ENCODE results near the gene BHLHE41. TPM values are rescaled to one million over a fixed set of nuclear protein-coding genes. Genes with fewer than 3 reads are reported as not detected.

Gene BHLHE41
- total RNA-seq, 1 experiment from 2014 or later, result 5.8 TPM

GRCh38 chr12:26120561-26121274, 4.1 kb downstream of the BHLHE41 start:
- DNase-seq (ENCODE audit: low read depth), result no peak
- in situ Hi-C loops (cut with HindIII; ENCODE audit: low pct_unique_long_range_greater_than_20kb, low sequenced_read_pairs), result no loop called here

DNA sequence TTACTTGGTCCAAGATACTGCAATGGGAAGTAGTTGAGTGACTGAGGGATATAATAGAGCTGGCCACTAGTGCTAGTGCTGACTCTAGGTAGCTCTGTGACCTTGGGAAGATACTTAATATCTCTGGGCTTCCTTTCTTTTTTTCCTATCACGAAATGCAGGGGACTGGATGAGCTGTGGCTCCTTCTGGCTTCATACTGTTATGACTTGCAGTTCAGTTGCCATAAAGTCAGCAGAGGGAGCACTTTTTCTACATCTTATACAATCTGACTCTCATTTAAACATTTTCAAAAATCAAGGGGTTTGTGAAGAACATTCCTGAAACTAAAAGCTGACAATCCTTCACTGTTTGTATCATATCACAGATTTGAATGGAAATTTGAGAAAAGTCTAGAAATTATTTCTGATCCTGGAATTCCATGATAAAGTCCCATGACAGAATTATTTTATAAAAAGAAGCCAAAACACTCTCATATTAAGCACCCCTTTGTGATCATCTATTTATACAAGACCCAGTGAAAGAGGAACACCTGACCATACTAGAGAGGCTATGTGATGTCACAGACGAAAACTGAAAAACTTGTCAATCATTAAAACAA, 5.3 kb downstream of the BHLHE41 start:
- DNase-seq (ENCODE audit: low read depth), result peak; percentile 65
- in situ Hi-C loops (cut with HindIII; ENCODE audit: low pct_unique_long_range_greater_than_20kb, low sequenced_read_pairs), result no loop called here

DNA sequence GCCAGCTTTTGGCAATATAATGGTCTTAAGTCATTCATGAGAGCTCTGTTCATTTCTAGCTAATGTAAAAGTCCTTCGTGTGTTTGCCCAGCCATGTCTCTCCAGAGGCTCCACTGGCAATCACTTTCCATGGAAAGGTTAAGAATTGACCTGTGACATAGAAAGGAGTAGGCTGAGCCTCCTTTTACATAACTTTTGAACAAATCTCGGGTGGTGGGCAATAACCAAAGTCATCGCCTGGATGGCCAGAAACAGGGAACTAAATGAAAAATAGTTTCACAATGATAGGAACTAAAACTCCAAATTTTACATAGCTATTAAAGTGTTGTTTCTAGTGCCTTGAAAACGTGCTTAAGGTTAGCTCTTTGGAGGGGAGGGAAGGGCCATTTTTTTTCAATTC, 6.5 kb downstream of the BHLHE41 start:
- in situ Hi-C loops (cut with HindIII; ENCODE audit: low pct_unique_long_range_greater_than_20kb, low sequenced_read_pairs), result no loop called here
- no peak for DNase-seq (ENCODE audit: low read depth)

- in situ Hi-C loops (cut with HindIII; ENCODE audit: low pct_unique_long_range_greater_than_20kb, low sequenced_read_pairs), result no loop called here
These were observed 7.8 kb downstream of the BHLHE41 start for GRCh38 chr12:26116829-26117715.

DNA sequence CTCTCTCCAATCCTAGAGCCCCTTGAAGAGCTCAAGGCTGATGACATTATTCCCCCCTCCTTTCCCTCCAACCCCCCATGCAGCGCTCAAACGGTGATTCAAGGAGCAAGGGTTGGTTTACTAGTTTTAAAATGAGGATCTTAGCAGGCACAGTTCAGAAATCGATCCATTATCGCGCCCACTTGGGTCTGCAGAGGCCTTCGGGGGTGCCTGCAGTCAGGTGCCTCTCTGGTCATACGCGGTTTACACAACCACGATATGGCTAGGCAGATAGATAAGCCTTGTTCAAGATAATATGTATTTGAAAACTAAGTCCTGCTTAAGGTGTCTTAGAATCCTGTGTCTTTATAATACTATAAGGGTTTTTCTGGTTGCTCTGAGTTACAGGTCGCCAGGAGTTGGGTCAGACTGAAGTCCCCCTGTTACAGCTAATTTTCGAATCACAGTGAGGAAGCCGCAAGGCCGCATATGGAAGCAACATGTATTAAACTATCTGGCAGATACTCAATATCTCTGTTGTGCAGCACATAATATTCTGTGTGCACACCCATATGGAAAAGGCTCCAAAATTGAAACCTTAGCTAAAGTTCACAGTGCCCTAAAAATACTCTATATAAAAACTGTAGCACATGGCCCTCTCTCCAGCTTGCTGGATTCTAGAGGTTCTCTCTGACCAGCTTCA, 10.0 kb downstream of the BHLHE41 start:
- in situ Hi-C loops (cut with HindIII; ENCODE audit: low pct_unique_long_range_greater_than_20kb, low sequenced_read_pairs), result no loop called here

More at GRCh38 chr12:26116829-26117715, 7.8 kb downstream of the BHLHE41 start:
- DNase-seq (ENCODE audit: low read depth), result peak; percentile 30

DNA sequence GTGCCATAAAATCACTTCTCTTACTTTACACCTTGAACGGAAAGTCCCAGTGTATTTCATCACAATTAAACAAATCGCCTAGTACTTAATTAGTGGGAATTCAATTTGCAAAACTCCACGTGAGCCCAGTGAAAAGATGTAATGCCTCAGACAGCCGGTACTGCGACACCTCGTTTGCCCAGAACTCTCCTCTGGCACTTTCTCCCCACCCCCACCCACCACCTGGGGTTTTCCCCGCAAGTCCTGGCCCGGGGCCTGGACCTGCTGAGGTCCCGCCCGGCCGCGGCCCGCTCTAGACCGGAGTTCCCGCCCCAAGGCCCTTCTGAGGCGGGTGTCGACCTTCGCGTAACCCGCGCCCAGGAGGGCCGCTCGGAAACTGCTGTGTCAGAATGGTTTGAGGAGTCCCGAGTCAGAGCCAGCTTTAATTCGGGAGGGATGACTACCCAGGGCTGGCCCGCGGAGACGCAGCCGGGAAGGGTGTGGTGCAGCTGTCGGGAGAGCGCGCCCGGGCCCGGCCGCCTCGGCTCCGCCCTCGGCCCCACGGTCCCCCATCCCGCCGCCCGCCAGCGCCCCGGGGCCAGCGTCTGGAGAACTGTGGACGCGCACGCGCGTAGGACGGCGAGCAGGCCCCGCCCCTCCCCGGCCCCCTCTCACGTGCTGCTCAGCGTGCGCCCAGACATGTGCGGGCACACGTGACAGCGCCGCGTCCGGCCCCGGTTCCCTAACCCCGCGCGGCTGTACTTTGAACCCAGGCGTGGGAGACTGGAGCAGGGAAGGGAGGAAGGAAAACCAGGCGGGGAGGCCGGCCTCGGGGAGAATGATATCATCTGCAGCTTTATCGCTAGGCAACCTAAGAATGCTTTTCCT, 10.8 kb downstream of the BHLHE41 start:
- in situ Hi-C loops (cut with HindIII; ENCODE audit: low pct_unique_long_range_greater_than_20kb, low sequenced_read_pairs), result no loop called here
- DNase-seq (ENCODE audit: low read depth), result peak; percentile 99

More for the DNA sequence above, 10.0 kb downstream of the BHLHE41 start:
- no peak for DNase-seq (ENCODE audit: low read depth)

DNA sequence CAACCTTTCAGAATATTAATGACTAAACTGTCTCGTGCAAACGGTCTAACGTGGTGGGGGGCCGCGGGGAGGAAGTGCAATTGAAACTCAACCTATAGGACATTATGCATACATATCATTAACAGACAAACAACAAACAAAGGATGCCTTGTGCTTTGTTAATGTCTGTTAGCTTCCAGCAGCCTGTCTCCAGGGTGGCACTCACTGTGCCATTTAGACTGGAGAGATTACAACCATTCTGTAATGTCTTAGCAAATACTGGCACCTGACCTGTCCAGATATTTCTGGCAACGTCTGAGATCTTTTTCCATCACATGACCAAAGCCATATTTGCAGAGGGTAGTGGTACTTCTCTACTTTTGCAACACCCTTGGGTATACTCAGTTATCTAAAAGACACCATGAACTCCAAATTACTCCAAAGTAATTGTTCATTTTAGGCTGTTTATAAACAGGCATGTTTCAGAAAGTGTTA, 11.6 kb downstream of the BHLHE41 start:
- in situ Hi-C loops (cut with HindIII; ENCODE audit: low pct_unique_long_range_greater_than_20kb, low sequenced_read_pairs), result no loop called here
- no peak for DNase-seq (ENCODE audit: low read depth)

GRCh38 chr12:26112703-26113147, 12.1 kb downstream of the BHLHE41 start:
- DNase-seq (ENCODE audit: low read depth), result peak; percentile 53
- in situ Hi-C loops (cut with HindIII; ENCODE audit: low pct_unique_long_range_greater_than_20kb, low sequenced_read_pairs), result no loop called here

DNA sequence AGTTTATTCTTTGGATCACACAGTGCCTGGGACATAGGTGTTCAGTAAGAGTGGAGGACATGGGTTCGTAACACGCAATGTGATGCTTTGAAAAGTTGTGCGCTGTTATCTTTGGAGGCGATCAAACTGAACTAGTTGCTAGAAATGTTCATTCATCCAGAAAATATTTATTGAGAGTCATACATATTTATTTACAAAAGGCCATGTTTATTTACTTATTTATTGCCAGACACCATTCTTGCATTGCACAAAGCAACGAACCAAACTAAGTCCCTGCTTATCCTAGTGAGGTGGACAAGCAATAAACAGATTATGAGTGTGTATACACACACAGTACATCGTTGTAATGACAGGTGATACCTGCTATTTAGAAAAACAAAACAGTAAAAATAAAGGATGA, 12.6 kb downstream of the BHLHE41 start:
- DNase-seq (ENCODE audit: low read depth), result no peak
- in situ Hi-C loops (cut with HindIII; ENCODE audit: low pct_unique_long_range_greater_than_20kb, low sequenced_read_pairs), result no loop called here

- in situ Hi-C loops (cut with HindIII; ENCODE audit: low pct_unique_long_range_greater_than_20kb, low sequenced_read_pairs), result no loop called here
- no peak for DNase-seq (ENCODE audit: low read depth)
These were observed 15.4 kb downstream of the BHLHE41 start for GRCh38 chr12:26109343-26109881.

DNA sequence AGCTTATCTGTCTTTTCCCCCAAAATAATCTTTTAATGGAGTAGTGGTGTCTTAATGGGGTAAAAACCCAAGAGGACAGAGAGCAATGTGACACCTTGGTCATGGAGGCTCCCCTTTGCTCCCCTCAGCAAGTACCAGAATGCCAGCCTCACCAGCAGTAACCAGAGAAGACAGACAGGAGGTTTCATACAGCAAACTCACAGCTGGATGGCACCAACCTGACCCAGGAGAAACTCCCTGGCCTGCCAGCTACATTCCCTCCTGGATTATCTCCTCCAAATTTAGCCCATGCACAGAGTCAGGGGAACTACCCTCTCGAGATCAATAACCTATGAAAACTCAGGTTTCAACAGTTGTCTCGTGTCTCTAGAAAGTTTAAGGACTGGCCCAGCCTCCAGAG, 15.9 kb downstream of the BHLHE41 start:
- in situ Hi-C loops (cut with HindIII; ENCODE audit: low pct_unique_long_range_greater_than_20kb, low sequenced_read_pairs), result no loop called here
- no peak for DNase-seq (ENCODE audit: low read depth)

- no peak for DNase-seq (ENCODE audit: low read depth)
- in situ Hi-C loops (cut with HindIII; ENCODE audit: low pct_unique_long_range_greater_than_20kb, low sequenced_read_pairs), result no loop called here
These were observed 18.5 kb downstream of the BHLHE41 start for GRCh38 chr12:26106347-26106746.

DNA sequence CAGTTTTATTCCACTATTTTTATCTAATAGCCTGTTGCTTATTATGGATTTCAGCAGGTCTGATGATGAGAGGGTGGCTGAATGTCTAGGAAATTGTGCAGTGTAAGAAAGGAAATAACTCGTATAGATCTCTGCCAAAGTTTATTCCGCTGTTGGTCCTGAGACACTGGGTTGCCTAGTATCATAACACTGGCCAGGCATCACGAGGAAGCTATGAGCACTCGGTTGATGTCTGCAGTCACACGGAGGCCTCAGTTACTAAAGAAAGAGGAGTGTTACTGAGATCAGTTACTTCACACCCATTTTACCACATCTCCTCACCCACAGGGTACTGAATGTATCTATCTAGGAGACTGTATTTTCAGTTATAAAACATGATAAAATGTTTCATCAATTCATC, 21.9 kb downstream of the BHLHE41 start:
- no peak for DNase-seq (ENCODE audit: low read depth)
- in situ Hi-C loops (cut with HindIII; ENCODE audit: low pct_unique_long_range_greater_than_20kb, low sequenced_read_pairs), result no loop called here

GRCh38 chr12:26101763-26102162, 23.1 kb downstream of the BHLHE41 start:
- in situ Hi-C loops (cut with HindIII; ENCODE audit: low pct_unique_long_range_greater_than_20kb, low sequenced_read_pairs), result no loop called here
- no peak for DNase-seq (ENCODE audit: low read depth)

- in situ Hi-C loops (cut with HindIII; ENCODE audit: low pct_unique_long_range_greater_than_20kb, low sequenced_read_pairs), result no loop called here
- DNase-seq (ENCODE audit: low read depth), result no peak
These were observed 23.5 kb downstream of the BHLHE41 start for GRCh38 chr12:26101350-26101734.

DNA sequence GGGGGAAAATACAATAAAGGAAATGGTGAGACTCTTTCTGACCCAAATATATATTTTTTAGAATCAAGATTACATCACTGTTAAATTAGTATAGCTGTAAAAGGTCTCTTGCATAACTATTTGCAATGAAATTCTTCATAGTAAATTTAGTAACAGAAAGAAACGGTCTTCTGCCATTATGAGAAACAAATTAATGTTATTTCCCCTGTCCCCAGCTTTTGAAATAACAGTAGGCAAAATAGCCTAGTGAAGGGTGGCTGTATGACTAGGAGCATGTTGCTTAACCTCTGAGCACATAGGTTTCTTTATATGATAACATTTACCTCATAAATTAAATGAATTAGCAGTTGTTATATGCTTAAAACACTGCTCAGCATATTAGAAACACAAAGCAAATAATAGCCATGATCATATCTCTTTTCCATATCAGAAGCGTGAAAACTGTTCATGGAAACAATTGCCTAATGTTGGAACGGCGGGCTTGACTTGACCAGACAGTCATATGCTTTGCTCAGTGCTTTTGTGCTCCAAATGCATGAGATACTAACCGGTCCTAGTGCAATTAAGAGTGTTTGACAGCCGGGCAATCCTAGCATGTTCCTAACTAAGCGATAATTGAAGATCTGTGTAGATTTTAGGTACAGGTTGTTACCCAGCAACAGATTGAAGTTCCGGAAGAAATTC, 24.0 kb downstream of the BHLHE41 start:
- no peak for DNase-seq (ENCODE audit: low read depth)
- in situ Hi-C loops (cut with HindIII; ENCODE audit: low pct_unique_long_range_greater_than_20kb, low sequenced_read_pairs), result no loop called here
